ENCODE results near the gene CLPTM1.

- no peak for TF ChIP-seq FOXK1 (CRISPR knock-in tag; IDR thresholded peaks at IDR 0.05; ENCODE audit: borderline replicate concordance)
- TF ChIP-seq CTCF (IDR thresholded peaks at IDR 0.05 in 2 of 3, conservative IDR thresholded peaks at IDR 0.05 in 1 of 3; ENCODE audit: insufficient read depth in 2 of 3, low read depth in 1 of 3, low read length in 3 of 3), result no peak
- TF ChIP-seq YY1 (IDR thresholded peaks at IDR 0.05; ENCODE audit: borderline replicate concordance in 1 of 3, control insufficient read depth in 1 of 3, extremely low read depth in 1 of 3, insufficient read depth in 3 of 3, insufficient read length in 1 of 3, insufficient replicate concordance in 2 of 3, low read depth in 1 of 3, low read length in 2 of 3), result no peak
- TF ChIP-seq DEAF1 (CRISPR knock-in tag; IDR thresholded peaks at IDR 0.05), result no peak
- no peak for TF ChIP-seq ZNF311 (CRISPR knock-in tag; IDR thresholded peaks at IDR 0.05)
- no peak for TF ChIP-seq ZBTB5 (IDR thresholded peaks at IDR 0.05)
- no peak for TF ChIP-seq CBX5 (IDR thresholded peaks at IDR 0.05; ENCODE audit: borderline replicate concordance, low read depth)
- TF ChIP-seq ETS1 (conservative IDR thresholded peaks at IDR 0.05; ENCODE audit: control insufficient read depth, low read depth, low read length), result no peak
Measured at GRCh38 chr19:44974857-44975256, 19.7 kb downstream of the CLPTM1 start.

Data from K562 (cell line).